T-helper 2 cell treated with Interferon-gamma antibody and Interleukin-4, amounts not matched to agents 100 ng/mL and 5 ng/mL, for 36 hours (primary cell): ENCODE data around the gene PRICKLE2. TPM values are rescaled to one million over a fixed set of nuclear protein-coding genes. Genes with fewer than 3 reads are reported as not detected.

Experiments used
- intact Hi-C: fragments of 100-400 bp; cut with micrococcal nuclease; formaldehyde crosslinking; loops from one replicate; pipeline ENCODE4 v1.15.1; 2023
- total RNA-seq: library from RNA; stranded (reverse); gene quantifications from 2 replicates; pipeline ENCODE4 v1.2.3, GENCODE V29; 2022

The PRICKLE2 gene
- total RNA-seq, 1 donor from 2014 or later, result not detected

DNA sequence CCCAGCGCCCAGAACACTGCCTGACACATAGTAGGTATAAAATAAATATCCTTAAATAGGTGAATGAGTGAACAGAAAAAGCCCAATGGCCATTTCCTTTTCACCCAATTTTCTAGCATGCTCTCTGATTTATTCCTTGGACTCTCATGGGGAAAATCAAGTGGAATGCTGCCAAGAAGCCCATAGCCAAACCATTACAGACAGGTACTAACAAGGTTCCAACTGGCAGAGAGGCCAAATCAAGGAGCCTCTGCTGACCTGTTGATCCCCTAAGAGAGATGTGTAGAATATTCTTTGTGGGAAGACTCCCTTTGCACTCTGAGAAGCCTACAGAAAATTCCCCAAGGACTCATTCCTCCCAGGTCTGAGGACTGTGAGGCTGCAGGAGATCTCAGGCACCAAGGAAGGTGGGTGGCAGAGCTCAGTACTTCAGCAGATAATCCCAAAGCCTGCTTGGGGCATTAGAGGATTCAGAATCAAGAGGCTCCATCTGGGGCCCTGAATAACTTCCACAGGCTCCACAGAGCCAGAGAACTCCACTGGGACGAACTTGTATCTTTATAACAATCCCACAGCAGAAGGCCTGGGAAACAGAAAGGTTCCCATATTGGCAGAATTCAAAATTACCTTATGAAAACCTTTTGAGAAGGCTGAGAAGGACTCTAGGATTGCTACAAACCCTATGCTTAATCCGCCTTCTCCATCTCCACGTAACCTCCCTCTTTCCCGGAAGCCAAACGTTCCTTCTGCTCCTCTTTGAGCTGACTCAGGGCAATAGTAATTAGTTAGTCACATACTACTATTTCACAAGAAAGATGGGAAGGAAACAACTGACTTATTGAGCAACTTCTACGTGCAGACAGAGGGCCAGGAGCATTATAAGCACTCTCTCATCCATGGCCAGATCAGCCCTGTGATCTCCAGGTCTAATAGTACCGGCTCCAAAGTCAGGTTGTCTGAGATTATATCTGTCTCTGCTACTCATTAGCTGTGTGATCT lies 34.5 kb downstream of the PRICKLE2 start:
- intact Hi-C loops, result no loop called here

GRCh38 chr3:64188810-64189560 lies 36.3 kb downstream of the PRICKLE2 start:
- intact Hi-C loops, result no loop called here

DNA sequence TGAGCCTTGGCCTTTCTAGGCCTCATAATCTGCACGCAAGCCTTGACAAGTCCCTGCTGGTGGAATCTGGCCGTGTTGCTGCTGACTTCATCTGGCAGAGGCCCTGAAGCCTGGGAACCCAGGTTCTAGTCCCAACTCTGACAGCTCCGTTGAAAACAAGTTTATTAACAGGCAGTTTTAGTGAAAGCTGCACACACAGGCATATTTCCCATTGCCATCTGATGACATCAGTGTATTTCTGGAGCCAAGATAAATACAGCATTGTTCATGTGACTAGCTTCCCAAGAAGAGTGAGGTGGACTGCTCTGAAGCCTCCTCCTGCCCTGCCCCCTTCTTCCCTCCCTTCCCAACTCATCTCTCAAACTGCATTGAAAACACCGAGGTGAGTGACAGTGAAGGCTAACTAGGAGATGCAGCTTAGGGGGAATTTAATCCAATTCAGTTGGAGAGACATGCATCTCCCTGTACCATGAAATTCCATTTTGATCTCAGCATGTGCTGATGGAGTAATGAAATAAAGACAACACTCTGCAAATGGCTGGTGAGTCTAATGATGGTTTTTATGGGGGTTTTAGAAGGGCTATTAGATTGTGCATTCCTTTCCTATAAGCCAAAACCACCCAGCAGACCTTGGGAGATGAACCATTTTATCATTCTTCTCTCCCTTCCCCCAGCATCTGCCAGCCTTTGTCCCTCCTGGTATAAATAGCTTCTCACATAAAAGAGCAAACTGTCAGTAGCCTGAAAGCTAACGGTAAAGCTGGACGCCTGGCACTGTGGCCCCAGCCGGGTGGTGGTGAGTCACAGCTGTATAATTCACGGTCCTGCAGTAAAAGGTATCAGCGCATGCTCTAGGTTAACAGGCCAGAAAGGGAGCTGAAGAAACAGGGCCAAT lies 38.0 kb downstream of the PRICKLE2 start:
- intact Hi-C loops, result no loop called here

- intact Hi-C loops, result no loop called here
Measured at GRCh38 chr3:64186667-64187064, 38.6 kb downstream of the PRICKLE2 start.

DNA sequence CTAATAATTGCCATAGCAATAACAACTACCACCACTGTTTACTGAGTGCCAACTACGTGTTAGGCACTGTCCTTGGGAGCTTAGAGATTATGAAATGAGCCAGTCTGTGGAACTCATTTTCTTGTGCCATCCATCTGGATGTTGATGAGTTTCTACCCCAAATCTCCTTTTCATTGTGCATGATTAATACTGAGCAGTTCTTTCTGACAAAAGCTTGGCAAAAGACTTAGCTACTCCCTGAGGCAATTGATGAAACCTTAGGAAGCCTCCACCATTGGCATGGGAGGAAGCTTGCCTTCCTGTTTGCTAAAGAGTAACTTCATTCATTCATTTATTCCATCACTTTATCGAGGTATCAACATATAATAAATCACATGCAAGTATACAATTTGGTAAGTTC lies 39.8 kb downstream of the PRICKLE2 start:
- intact Hi-C loops, result no loop called here

GRCh38 chr3:64184621-64185020 lies 40.6 kb downstream of the PRICKLE2 start:
- intact Hi-C loops, result no loop called here

DNA sequence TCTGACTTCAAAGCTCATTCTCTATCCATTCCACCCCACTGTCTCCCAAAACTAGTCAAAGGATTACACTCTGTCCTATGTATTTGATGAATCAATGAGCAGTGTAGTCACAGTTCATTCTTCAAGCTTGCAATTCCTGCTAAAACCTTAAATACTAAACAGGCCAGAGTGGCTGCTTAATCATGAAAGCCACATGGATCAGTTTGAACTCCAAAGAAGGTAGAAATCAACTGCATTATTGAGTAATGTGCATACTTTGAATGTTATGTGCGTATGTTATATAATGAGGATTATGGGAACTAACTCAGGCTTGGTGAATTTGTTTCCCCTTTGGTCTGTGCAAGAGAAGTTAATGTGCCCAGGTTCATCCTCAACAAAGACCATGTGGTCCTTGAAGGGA lies 45.4 kb downstream of the PRICKLE2 start:
- intact Hi-C loops, result no loop called here

GRCh38 chr3:64179249-64179648 lies 46.0 kb downstream of the PRICKLE2 start:
- intact Hi-C loops, result no loop called here

DNA sequence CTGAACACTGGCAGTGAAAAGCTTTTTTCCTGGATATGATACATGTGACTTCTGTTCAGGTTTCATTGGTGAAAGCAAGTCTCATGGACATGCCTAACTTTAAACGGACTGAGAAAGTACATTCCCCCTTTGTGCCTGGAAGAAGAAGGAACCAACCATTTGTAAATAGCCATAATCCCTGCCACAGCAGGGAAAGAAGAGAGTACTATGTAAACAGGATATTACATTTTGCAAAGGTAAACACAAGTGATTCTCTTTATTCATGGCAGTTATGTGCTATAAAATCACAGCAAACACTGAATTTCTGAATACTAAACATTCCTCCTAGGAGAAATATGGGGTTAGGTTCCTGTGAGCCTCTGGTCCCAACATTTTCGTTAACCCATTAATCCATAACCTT lies 46.8 kb downstream of the PRICKLE2 start:
- intact Hi-C loops, result no loop called here

- intact Hi-C loops, result no loop called here
Measured at GRCh38 chr3:64176461-64176996, 48.7 kb downstream of the PRICKLE2 start.

- intact Hi-C loops, result no loop called here
Measured at GRCh38 chr3:64174328-64174727, 50.9 kb downstream of the PRICKLE2 start.

DNA sequence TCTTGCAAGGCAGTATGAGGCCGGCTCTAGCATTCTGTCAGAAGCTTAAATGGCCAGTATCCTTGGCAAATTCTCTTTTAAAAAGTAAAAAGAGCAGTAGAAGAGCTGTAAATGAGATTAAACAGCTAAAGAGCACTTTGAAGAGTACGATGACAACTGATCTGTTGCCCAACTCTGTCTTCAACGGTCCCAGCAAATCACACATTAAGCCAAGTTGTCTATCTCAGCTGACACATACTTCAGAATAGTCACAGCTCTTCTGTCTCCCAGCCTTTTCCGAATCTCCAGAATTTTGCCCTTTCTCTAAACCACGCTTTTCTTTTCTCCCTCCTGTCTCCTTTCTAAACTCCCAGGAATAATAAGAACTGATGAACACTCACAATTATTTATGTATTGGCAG lies 51.7 kb downstream of the PRICKLE2 start:
- intact Hi-C loops, result no loop called here

GRCh38 chr3:64170270-64170669 lies 55.0 kb downstream of the PRICKLE2 start:
- intact Hi-C loops, result no loop called here

GRCh38 chr3:64167868-64168267 lies 57.4 kb downstream of the PRICKLE2 start:
- intact Hi-C loops, result no loop called here

GRCh38 chr3:64167351-64167750 lies 57.9 kb downstream of the PRICKLE2 start:
- intact Hi-C loops, result no loop called here

- intact Hi-C loops, result no loop called here
Measured at GRCh38 chr3:64166584-64167162, 58.6 kb downstream of the PRICKLE2 start.

DNA sequence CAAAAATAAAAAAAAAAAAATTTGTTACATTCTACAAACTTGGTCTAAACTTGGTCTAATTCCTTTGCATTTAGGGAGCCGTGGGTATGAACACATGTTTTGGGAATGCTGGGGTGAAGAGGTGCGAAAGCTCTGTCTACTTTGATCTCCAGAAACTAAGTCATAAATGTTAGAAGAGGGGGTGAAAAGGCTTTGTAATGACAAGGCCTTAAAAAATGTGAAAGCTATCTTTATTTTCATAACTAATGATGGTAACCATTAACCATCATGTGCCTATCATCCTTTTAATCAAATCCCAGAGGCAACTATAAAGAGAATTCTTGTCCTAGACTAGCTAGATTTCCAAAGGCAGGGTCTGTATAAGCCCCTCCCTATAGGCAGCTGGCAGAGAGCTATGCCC lies 60.9 kb downstream of the PRICKLE2 start:
- intact Hi-C loops, result no loop called here

- intact Hi-C loops, result no loop called here
Measured at GRCh38 chr3:64163755-64164148, 61.5 kb downstream of the PRICKLE2 start.

- intact Hi-C loops, result no loop called here
Measured at GRCh38 chr3:64163019-64163754, 62.1 kb downstream of the PRICKLE2 start.

DNA sequence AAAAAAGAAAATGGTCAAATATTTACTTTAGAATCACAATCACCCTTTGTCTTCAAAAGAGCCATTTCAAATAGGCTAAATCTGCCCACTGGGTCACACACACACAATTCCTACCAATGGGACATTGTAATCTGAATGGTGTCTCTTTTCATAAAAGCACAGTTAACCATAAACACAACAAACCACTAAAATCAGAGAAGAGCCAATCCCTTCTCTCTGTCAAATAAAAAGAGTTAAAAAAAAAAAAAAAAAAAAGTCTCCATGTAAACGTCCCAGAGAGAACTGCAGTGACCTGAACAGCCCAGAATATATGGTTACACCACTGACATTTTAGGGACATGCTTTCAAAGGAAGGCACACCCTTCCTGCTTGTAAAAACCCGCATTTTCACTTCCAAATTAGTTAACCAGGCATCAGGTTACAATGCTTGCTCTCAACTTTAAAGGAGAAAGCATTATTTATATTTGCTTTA lies 63.7 kb downstream of the PRICKLE2 start:
- intact Hi-C loops, result no loop called here
